ENCODE data around the gene CFAP52. TPM values are rescaled to one million over a fixed set of nuclear protein-coding genes. Genes with fewer than 3 reads are reported as not detected.
"Not testable (repeated sequence)": the region's sequence is repeated elsewhere in the genome, so short reads cannot be mapped to it uniquely, and the experiment has no call there.

Gene CFAP52
- total RNA-seq, 1 experiment from 2014 or later, result 0.47 TPM

DNA sequence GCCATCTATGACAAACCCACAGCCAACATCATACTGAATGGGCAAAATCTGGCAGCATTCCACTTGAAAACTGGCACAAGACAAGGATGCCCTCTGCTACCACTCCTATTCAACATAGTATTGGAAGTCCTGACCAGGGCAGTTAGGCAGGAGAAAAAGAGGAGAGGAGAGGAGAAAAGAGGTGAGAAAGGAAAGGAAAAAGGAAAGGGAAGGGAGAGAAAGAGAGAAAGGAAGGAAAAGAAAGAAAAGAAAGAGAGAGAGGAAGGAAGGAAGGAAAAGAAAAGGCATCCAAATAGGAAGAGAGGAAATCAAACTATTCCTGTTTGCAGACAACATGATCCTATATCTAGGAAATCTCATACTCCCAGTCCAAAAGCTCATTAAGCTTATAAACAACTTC, 12.3 kb upstream of the CFAP52 start:
- H3K9me2 ChIP-seq (replicated peaks; ENCODE audit: low read length), result no peaks in the 10 kb centered on the region
- H3F3A ChIP-seq (ENCODE audit: low read length, unreplicated experiment), result no peaks in the 10 kb centered on the region
- ATAC-seq (no peak), DNase-seq (no peak)
- BruUV-seq (replicated peaks), result no TSS peak
- intact Hi-C loops (cut with micrococcal nuclease), result no loop called here
- no peaks in the 10 kb centered on the region for H4K20me1 ChIP-seq (ENCODE audit: low read length)
- H3K27ac ChIP-seq (ENCODE audit: low read length), result no peak overlapping the region
- H3K27me3 ChIP-seq (ENCODE audit: low read length), result no peaks in the 10 kb centered on the region
- H3K4me1 ChIP-seq (ENCODE audit: insufficient read depth, low read length), result no peaks in the 10 kb centered on the region
- no peaks in the 10 kb centered on the region for H3K9me3 ChIP-seq (ENCODE audit: low read length)
- H3K36me3 ChIP-seq (ENCODE audit: low read depth, low read length), result no peaks in the 10 kb centered on the region
- CTCF ChIA-PET, result no interaction called here
- POLR2A ChIA-PET (ENCODE audit: unreplicated experiment), result no interaction called here
- TF ChIP-seq EZH2phosphoT487 (IDR thresholded peaks at IDR 0.05; ENCODE audit: borderline replicate concordance, low read length), result no peak
- TF ChIP-seq EZH2 (IDR thresholded peaks at IDR 0.05; ENCODE audit: low read length, unreplicated experiment), result no peak
- TF ChIP-seq, protein P1, sequence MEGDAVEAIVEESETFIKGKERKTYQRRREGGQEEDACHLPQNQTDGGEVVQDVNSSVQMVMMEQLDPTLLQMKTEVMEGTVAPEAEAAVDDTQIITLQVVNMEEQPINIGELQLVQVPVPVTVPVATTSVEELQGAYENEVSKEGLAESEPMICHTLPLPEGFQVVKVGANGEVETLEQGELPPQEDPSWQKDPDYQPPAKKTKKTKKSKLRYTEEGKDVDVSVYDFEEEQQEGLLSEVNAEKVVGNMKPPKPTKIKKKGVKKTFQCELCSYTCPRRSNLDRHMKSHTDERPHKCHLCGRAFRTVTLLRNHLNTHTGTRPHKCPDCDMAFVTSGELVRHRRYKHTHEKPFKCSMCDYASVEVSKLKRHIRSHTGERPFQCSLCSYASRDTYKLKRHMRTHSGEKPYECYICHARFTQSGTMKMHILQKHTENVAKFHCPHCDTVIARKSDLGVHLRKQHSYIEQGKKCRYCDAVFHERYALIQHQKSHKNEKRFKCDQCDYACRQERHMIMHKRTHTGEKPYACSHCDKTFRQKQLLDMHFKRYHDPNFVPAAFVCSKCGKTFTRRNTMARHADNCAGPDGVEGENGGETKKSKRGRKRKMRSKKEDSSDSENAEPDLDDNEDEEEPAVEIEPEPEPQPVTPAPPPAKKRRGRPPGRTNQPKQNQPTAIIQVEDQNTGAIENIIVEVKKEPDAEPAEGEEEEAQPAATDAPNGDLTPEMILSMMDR (conservative IDR thresholded peaks at IDR 0.05; ENCODE audit: low read depth, low read length), result no peak
- no peak overlapping the region for H3K9ac ChIP-seq (ENCODE audit: low read length)
- no peak overlapping the region for H2AFZ ChIP-seq (ENCODE audit: low read length)
- no peak overlapping the region for H3K4me3 ChIP-seq (ENCODE audit: low read length)
- no peak overlapping the region for H3K4me2 ChIP-seq (ENCODE audit: low read length)
- no peaks in the 10 kb centered on the region for H3K79me2 ChIP-seq (ENCODE audit: low read length)

DNA sequence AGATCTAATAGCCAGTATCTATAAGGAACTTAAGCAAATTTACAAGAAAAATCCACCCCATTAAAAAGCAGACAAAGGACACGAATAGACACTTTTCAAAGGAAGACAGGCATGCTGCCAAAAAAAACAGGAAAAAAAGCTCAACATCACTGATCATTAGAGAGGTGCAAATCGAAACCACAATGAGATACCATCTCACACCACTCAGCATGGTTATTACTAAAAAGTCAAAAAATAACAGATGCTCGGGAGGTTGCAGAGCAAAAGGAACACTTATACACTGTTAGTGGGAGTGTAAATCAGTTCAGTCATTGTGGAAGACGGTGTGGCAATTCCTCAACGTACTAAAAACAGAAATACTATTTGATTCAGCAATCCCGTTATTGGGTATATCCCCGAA, 10.4 kb upstream of the CFAP52 start:
- no peak overlapping the region for H2AFZ ChIP-seq (ENCODE audit: low read length)
- POLR2A ChIA-PET (ENCODE audit: unreplicated experiment), result no interaction called here
- CTCF ChIA-PET, result no interaction called here
- H3K4me1 ChIP-seq (ENCODE audit: insufficient read depth, low read length), result no peaks in the 10 kb centered on the region
- BruUV-seq (replicated peaks), result no TSS peak
- H3K9me2 ChIP-seq (replicated peaks; ENCODE audit: low read length), result no peaks in the 10 kb centered on the region
- no peak for TF ChIP-seq EZH2 (IDR thresholded peaks at IDR 0.05; ENCODE audit: low read length, unreplicated experiment)
- no peak for TF ChIP-seq EZH2phosphoT487 (IDR thresholded peaks at IDR 0.05; ENCODE audit: borderline replicate concordance, low read length)
- TF ChIP-seq, protein P1 (conservative IDR thresholded peaks at IDR 0.05; ENCODE audit: low read depth, low read length), result no peak
- H3K4me2 ChIP-seq (ENCODE audit: low read length), result no peak overlapping the region
- H3K9me3 ChIP-seq (ENCODE audit: low read length), result no peaks in the 10 kb centered on the region
- H3K9ac ChIP-seq (ENCODE audit: low read length), result no peak overlapping the region
- H3K79me2 ChIP-seq (ENCODE audit: low read length), result no peaks in the 10 kb centered on the region
- no peak for ATAC-seq
- H3F3A ChIP-seq (ENCODE audit: low read length, unreplicated experiment), result no peaks in the 10 kb centered on the region
- no peak overlapping the region for H3K27ac ChIP-seq (ENCODE audit: low read length)
- intact Hi-C loops (cut with micrococcal nuclease), result no loop called here
- H3K27me3 ChIP-seq (ENCODE audit: low read length), result no peaks in the 10 kb centered on the region
- DNase-seq, result no peak
- no peaks in the 10 kb centered on the region for H3K36me3 ChIP-seq (ENCODE audit: low read depth, low read length)
- H3K4me3 ChIP-seq (ENCODE audit: low read length), result no peak overlapping the region
- H4K20me1 ChIP-seq (ENCODE audit: low read length), result no peaks in the 10 kb centered on the region

DNA sequence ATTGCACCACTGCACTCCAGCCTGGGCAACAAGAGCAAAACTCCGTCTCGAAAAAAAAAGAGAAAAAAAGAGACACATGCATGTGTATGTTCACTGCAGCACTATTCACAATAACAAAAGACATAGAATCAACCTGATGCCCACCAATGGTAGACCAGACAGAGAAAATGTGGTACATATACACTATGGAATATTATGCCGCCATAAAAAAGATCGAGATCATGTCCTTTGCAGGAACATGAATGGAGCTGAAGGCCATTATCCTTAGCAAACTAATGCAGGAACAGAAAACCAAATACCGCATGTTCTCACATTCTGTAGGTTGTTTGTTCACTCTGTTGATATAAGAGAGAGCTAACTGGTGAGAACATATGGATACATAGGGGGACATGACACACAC, 9.7 kb upstream of the CFAP52 start:
- H3K9ac ChIP-seq (ENCODE audit: low read length); H3K36me3 ChIP-seq (ENCODE audit: low read depth, low read length); H3K4me1 ChIP-seq (ENCODE audit: insufficient read depth, low read length); H3K27ac ChIP-seq (ENCODE audit: low read length); intact Hi-C loops (cut with micrococcal nuclease); H3K79me2 ChIP-seq (ENCODE audit: low read length); H4K20me1 ChIP-seq (ENCODE audit: low read length); H3F3A ChIP-seq (ENCODE audit: low read length, unreplicated experiment); POLR2A ChIA-PET (ENCODE audit: unreplicated experiment); H2AFZ ChIP-seq (ENCODE audit: low read length); CTCF ChIA-PET; H3K4me3 ChIP-seq (ENCODE audit: low read length); H3K9me3 ChIP-seq (ENCODE audit: low read length); H3K27me3 ChIP-seq (ENCODE audit: low read length); H3K9me2 ChIP-seq (replicated peaks; ENCODE audit: low read length); DNase-seq; H3K4me2 ChIP-seq (ENCODE audit: low read length); BruUV-seq (replicated peaks); ATAC-seq: not testable (repeated sequence)
